ENCODE results near the gene UHRF1.

GRCh38 chr19:4935444-4935843 lies 26.1 kb downstream of the UHRF1 start:
- TF ChIP-seq SIN3A (IDR thresholded peaks at IDR 0.05; ENCODE audit: borderline replicate concordance, low read depth, low read length) (no peak), GABPA (IDR thresholded peaks at IDR 0.05; ENCODE audit: low read depth) (no peak), YY1 (IDR thresholded peaks at IDR 0.05; ENCODE audit: low read depth) (no peak), CTCF (IDR thresholded peaks at IDR 0.05) (no peak), EZH2phosphoT487 (IDR thresholded peaks at IDR 0.05; ENCODE audit: borderline replicate concordance, low read depth) (no peak)

All from SK-N-SH (cell line).